ENCODE results near the gene KCND2.

Gene KCND2

GRCh38 chr7:120582916-120583315, 309.9 kb downstream of the KCND2 start:
- in situ Hi-C loops (cut with MboI; ENCODE audit: low sequenced_read_pairs), result no loop called here

- in situ Hi-C loops (cut with MboI; ENCODE audit: low sequenced_read_pairs), result no loop called here
These were observed 311.1 kb downstream of the KCND2 start for GRCh38 chr7:120583899-120584586.

GRCh38 chr7:120586571-120586970, 313.6 kb downstream of the KCND2 start:
- in situ Hi-C loops (cut with MboI; ENCODE audit: low sequenced_read_pairs), result no loop called here

- in situ Hi-C loops (cut with MboI; ENCODE audit: low sequenced_read_pairs), result no loop called here
These were observed 314.3 kb downstream of the KCND2 start for GRCh38 chr7:120587243-120587642.

- in situ Hi-C loops (cut with MboI; ENCODE audit: low sequenced_read_pairs), result no loop called here
These were observed 315.4 kb downstream of the KCND2 start for GRCh38 chr7:120588416-120588815.

GRCh38 chr7:120588862-120589261, 315.9 kb downstream of the KCND2 start:
- in situ Hi-C loops (cut with MboI; ENCODE audit: low sequenced_read_pairs), result no loop called here

- in situ Hi-C loops (cut with MboI; ENCODE audit: low sequenced_read_pairs), result no loop called here
These were observed 327.6 kb downstream of the KCND2 start for GRCh38 chr7:120600607-120601006.

GRCh38 chr7:120603366-120603765, 330.4 kb downstream of the KCND2 start:
- in situ Hi-C loops (cut with MboI; ENCODE audit: low sequenced_read_pairs), result no loop called here

- in situ Hi-C loops (cut with MboI; ENCODE audit: low sequenced_read_pairs), result no loop called here
These were observed 336.3 kb downstream of the KCND2 start for GRCh38 chr7:120609136-120609753.

- in situ Hi-C loops (cut with MboI; ENCODE audit: low sequenced_read_pairs), result no loop called here
These were observed 339.0 kb downstream of the KCND2 start for GRCh38 chr7:120611975-120612374.

GRCh38 chr7:120615703-120616102, 342.7 kb downstream of the KCND2 start:
- in situ Hi-C loops (cut with MboI; ENCODE audit: low sequenced_read_pairs), result no loop called here

- in situ Hi-C loops (cut with MboI; ENCODE audit: low sequenced_read_pairs), result no loop called here
These were observed 344.3 kb downstream of the KCND2 start for GRCh38 chr7:120617275-120617674.

GRCh38 chr7:120628251-120628650, 355.3 kb downstream of the KCND2 start:
- in situ Hi-C loops (cut with MboI; ENCODE audit: low sequenced_read_pairs), result no loop called here

- in situ Hi-C loops (cut with MboI; ENCODE audit: low sequenced_read_pairs), result no loop called here
These were observed 366.9 kb downstream of the KCND2 start for GRCh38 chr7:120639884-120640283.

GRCh38 chr7:120645966-120646365, 373.0 kb downstream of the KCND2 start:
- in situ Hi-C loops (cut with MboI; ENCODE audit: low sequenced_read_pairs), result no loop called here

GRCh38 chr7:120654241-120654640, 381.3 kb downstream of the KCND2 start:
- in situ Hi-C loops (cut with MboI; ENCODE audit: low sequenced_read_pairs), result no loop called here

GRCh38 chr7:120658516-120658915, 385.5 kb downstream of the KCND2 start:
- in situ Hi-C loops (cut with MboI; ENCODE audit: low sequenced_read_pairs), result no loop called here

- in situ Hi-C loops (cut with MboI; ENCODE audit: low sequenced_read_pairs), result no loop called here
These were observed 389.3 kb downstream of the KCND2 start for GRCh38 chr7:120662291-120662690.

- in situ Hi-C loops (cut with MboI; ENCODE audit: low sequenced_read_pairs), result no loop called here
These were observed 392.1 kb downstream of the KCND2 start for GRCh38 chr7:120665068-120665467.

GRCh38 chr7:120675076-120675475, 402.1 kb downstream of the KCND2 start:
- in situ Hi-C loops (cut with MboI; ENCODE audit: low sequenced_read_pairs), result no loop called here

- in situ Hi-C loops (cut with MboI; ENCODE audit: low sequenced_read_pairs), result no loop called here
These were observed 404.6 kb downstream of the KCND2 start for GRCh38 chr7:120677535-120677934.

- in situ Hi-C loops (cut with MboI; ENCODE audit: low sequenced_read_pairs), result no loop called here
These were observed 408.0 kb downstream of the KCND2 start for GRCh38 chr7:120680985-120681384.

- in situ Hi-C loops (cut with MboI; ENCODE audit: low sequenced_read_pairs), result no loop called here
These were observed 411.5 kb downstream of the KCND2 start for GRCh38 chr7:120684463-120684862.
